Lung (tissue), 13 donors: ENCODE results near the gene ZNF98. TPM values are rescaled to one million over a fixed set of nuclear protein-coding genes. Genes with fewer than 3 reads are reported as not detected.

Experiments
- ATAC-seq: fragments of 200-7000 bp; cut with Tn5 transposase; one replicate; pipeline ENCODE4 v1.9.1; 2020; ENCODE audit warnings: moderate number of reproducible peaks; ENCODE audit not compliant: insufficient read depth, low FRiP score
- DNase-seq, 3 donors: peaks; one replicate each; pipeline ENCODE4 v3.0.0-alpha.2; 2013 to 2017
- H3K27ac ChIP-seq, 2 donors: one replicate each; pipeline ENCODE4 v1.5.1; 2013; ENCODE audit warnings: mild to moderate bottlenecking in 2 of 2, moderate library complexity in 2 of 2, control low read depth in 1 of 2, inconsistent platforms in 1 of 2, low read depth in 1 of 2, low read length in 1 of 2
- H3K27me3 ChIP-seq, 3 donors: one replicate each; pipeline ENCODE4 v1.5.1; 2013; ENCODE audit warnings: low read length in 2 of 3; ENCODE audit not compliant: control insufficient read depth in 3 of 3, insufficient read depth in 3 of 3
- H3K36me3 ChIP-seq, 4 donors: one replicate each; pipeline ENCODE4 v1.5.1; 2013; ENCODE audit warnings: low read length in 4 of 4, mild to moderate bottlenecking in 1 of 4, moderate library complexity in 1 of 4; ENCODE audit not compliant: control insufficient read depth in 4 of 4, insufficient read depth in 4 of 4
- H3K4me1 ChIP-seq, 5 donors: one replicate each; pipeline ENCODE4 v1.5.1; 2013; ENCODE audit warnings: low read length in 5 of 5, mild to moderate bottlenecking in 2 of 5, moderate library complexity in 1 of 5; ENCODE audit not compliant: control insufficient read depth in 5 of 5, insufficient read depth in 5 of 5
- H3K4me3 ChIP-seq: one replicate; pipeline ENCODE4 v1.5.1; 2013; ENCODE audit warnings: mild to moderate bottlenecking, control low read depth, moderate library complexity
- H3K9ac ChIP-seq, 2 donors: one replicate each; pipeline ENCODE4 v1.5.1; 2013; ENCODE audit warnings: low read length in 2 of 2, control low read depth in 1 of 2; ENCODE audit not compliant: insufficient read depth in 1 of 2
- H3K9me3 ChIP-seq, 4 donors: one replicate each; pipeline ENCODE4 v1.5.1; 2013; ENCODE audit warnings: low read length in 3 of 4, mild to moderate bottlenecking in 1 of 4, moderate library complexity in 1 of 4; ENCODE audit not compliant: control insufficient read depth in 4 of 4, insufficient read depth in 3 of 4
- WGBS, 2 donors: extraction: QIAGEN DNeasy Blood & Tissue Kit; methylation state at CpG; one replicate each; pipeline ENCODE4 v1.1.7; 2013; 5-methylcytosine and 5-hydroxymethylcytosine counted together
- polyA plus RNA-seq, 2 donors: library from polyadenylated mRNA; stranded (reverse); fragments of 200-250 nt; gene quantifications; one replicate each; pipeline ENCODE4 v1.2.1, GENCODE V29; 2013
- small RNA-seq: library from RNA; depleted of rRNA; stranded (forward); fragments of <200 nt; gene quantifications from one replicate; pipeline ENCODE3, GENCODE V24; 2014; ENCODE audit warnings: low replicate concordance
- total RNA-seq, 2 donors: library from RNA; depleted of rRNA in 1 of 2; stranded (reverse); fragments of >200 nt in 1 of 2; gene quantifications; one replicate each; pipeline ENCODE4 v1.2.1, GENCODE V29; 2014 to 2021
- TF ChIP-seq, protein P1 (sequence below): IDR thresholded peaks from 2 replicates; pipeline ENCODE4 v1.5.1; 2012; ENCODE audit warnings: mild to moderate bottlenecking; ENCODE audit errors: control extremely low read depth, extremely low read depth
- donor health status: control.
- donor health status: control.
- donor health status: Bipolar disorder and iron deficiency.
- donor health status: healthy.
- donor health status: DM: yes; HTN: yes; CAD: no.

ZNF98 gene
- total and polyA plus RNA-seq, 4 donors, result 0.23 to 4.3 (median 0.61) TPM; not detected in 1

DNA sequence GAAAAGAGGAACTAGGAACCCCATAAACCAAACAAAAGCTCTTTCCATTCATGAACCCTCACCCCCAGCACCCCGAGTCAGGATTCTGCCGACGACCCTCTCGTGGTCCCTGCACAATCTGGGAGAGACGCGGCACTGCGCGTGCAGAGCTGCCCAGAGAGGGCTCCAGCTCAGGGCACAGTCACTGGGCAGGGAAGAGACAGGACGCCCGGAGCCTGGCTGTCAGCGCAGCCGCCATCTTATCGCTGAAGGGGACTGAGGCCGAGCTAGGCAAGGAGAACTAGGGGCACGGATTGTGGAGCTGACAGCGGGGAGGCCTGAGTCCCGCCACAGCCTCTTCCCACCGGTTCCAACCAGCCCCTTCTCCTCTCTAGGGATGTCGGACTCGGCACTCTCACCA is 349 bp downstream of the ZNF98 start:
- peaks cover 0 to 3% (median 0%) of the 10 kb centered on the region in 3 donors for H3K27me3 ChIP-seq
- peak overlapping the region; percentile 33 for H3K4me3 ChIP-seq
- 2 to 3% methylated on average over 20 of the region's 20 CpGs for WGBS, 2 donors
- H3K9ac ChIP-seq, result no peak overlapping the region
- H3K36me3 ChIP-seq, result no peaks in the 10 kb centered on the region
- ATAC-seq (no peak), DNase-seq (no peak)
- H3K9me3 ChIP-seq, result peaks cover 0 to 30% (median 1%) of the 10 kb centered on the region in 4 donors
- H3K27ac ChIP-seq, result no peak overlapping the region
- H3K4me1 ChIP-seq, result peaks cover 0 to 2% (median 0%) of the 10 kb centered on the region in 5 donors
- TF ChIP-seq, protein P1, sequence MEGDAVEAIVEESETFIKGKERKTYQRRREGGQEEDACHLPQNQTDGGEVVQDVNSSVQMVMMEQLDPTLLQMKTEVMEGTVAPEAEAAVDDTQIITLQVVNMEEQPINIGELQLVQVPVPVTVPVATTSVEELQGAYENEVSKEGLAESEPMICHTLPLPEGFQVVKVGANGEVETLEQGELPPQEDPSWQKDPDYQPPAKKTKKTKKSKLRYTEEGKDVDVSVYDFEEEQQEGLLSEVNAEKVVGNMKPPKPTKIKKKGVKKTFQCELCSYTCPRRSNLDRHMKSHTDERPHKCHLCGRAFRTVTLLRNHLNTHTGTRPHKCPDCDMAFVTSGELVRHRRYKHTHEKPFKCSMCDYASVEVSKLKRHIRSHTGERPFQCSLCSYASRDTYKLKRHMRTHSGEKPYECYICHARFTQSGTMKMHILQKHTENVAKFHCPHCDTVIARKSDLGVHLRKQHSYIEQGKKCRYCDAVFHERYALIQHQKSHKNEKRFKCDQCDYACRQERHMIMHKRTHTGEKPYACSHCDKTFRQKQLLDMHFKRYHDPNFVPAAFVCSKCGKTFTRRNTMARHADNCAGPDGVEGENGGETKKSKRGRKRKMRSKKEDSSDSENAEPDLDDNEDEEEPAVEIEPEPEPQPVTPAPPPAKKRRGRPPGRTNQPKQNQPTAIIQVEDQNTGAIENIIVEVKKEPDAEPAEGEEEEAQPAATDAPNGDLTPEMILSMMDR, result no peak

DNA sequence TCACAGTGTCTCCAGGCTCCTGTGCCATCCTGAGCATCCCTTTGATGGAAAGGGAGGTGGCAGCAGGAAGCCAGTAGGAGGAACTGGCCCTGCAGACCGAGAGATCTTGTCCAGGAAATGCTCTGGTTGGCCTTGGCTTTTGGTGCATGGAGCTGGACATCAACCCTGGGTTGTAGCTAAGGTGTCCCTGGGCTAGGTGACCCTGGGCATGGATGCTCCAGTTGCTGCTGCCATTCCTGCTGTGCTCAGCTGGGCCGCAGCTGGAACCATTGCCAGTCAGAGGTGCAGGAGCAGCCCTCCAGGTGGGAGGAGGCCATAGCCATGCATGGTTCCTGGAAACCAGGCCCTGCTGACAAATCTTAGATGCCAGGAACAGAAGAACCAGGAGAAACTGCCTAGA is 67.5 kb downstream of the ZNF98 start:
- 69 to 73% methylated on average over 2 of the region's 2 CpGs for WGBS, 2 donors
- Histone ChIP-seq H3K4me3 (no peak overlapping the region), H3K9ac (no peak overlapping the region), H3K36me3 (no peaks in the 10 kb centered on the region), H3K4me1 (no peaks in the 10 kb centered on the region), H3K27me3 (no peaks in the 10 kb centered on the region), H3K9me3 (peaks cover 0 to 23% (median 8%) of the 10 kb centered on the region in 4 donors), H3K27ac (no peak overlapping the region)
- ATAC-seq, result no peak
- no peak for DNase-seq
- TF ChIP-seq, protein P1, result no peak

Small RNA genes within 50 kb of the gene (small RNA-seq; reads per million reads assigned to genes)
- not detected for gene AC011494.1

Other genes starting within 250 kb of the ZNF98 start
- gene ZNF676, start 225.4 kb downstream of the ZNF98 start, total RNA-seq, result under 1 TPM; 0.54 to 0.71 TPM
- gene ZNF676, start 225.4 kb downstream of the ZNF98 start, polyA plus RNA-seq, result under 1 TPM; 0.02 to 0.22 TPM
- gene ZNF729, start 135.9 kb downstream of the ZNF98 start, total RNA-seq, result not detected
- gene ZNF729, start 135.9 kb downstream of the ZNF98 start, polyA plus RNA-seq, result not detected
- under 1 TPM; 0.09 to 0.80 TPM for gene ZNF492, start 212.0 kb upstream of the ZNF98 start, total RNA-seq
- gene ZNF492, start 212.0 kb upstream of the ZNF98 start, polyA plus RNA-seq, result under 1 TPM; 0.08 to 0.10 TPM